Kidney (tissue), 14 donors: ENCODE results near the gene PDE8A. TPM values are rescaled to one million over a fixed set of nuclear protein-coding genes. Genes with fewer than 3 reads are reported as not detected.

ENCODE experiments used
- DNase-seq, 5 donors: peaks; one replicate each; pipeline ENCODE4 v3.0.0-alpha.2; 2013 to 2020
- FAIRE-seq: peaks from 2 replicates; lab custom pipeline; 2012; peaks lifted over from hg19 to GRCh38; lab: Jason Lieb, UNC
- H3K27ac ChIP-seq, 2 donors: one replicate each; pipeline ENCODE4 v1.7.0; 2013; ENCODE audit warnings: low read depth in 2 of 2, low read length in 2 of 2, inconsistent platforms in 1 of 2
- H3K27me3 ChIP-seq: one replicate; pipeline ENCODE4 v1.7.1; 2013; ENCODE audit warnings: low read length, inconsistent platforms; ENCODE audit not compliant: control insufficient read depth, insufficient read depth
- H3K36me3 ChIP-seq, 3 donors: one replicate each; pipeline versions ENCODE4 v1.7.0 to v1.7.1; 2013; ENCODE audit warnings: low read length in 3 of 3, control low read depth in 1 of 3, inconsistent platforms in 1 of 3; ENCODE audit not compliant: insufficient read depth in 3 of 3, control insufficient read depth in 2 of 3
- H3K4me1 ChIP-seq, 3 donors: one replicate each; pipeline versions ENCODE4 v1.7.0 to v1.7.1; 2013; ENCODE audit warnings: low read length in 3 of 3, inconsistent platforms in 1 of 3, low read depth in 1 of 3; ENCODE audit not compliant: control insufficient read depth in 2 of 3, insufficient read depth in 2 of 3
- H3K4me3 ChIP-seq, 3 donors: one replicate each; pipeline versions ENCODE4 v1.7.0 to v1.8.1; 2013; ENCODE audit warnings: low read length in 3 of 3, control low read depth in 1 of 3, inconsistent platforms in 1 of 3
- H3K9ac ChIP-seq, 3 donors: one replicate each; pipeline versions ENCODE4 v1.7.0 to v1.7.1; 2013; ENCODE audit warnings: low read length in 3 of 3, control low read depth in 1 of 3, inconsistent platforms in 1 of 3
- H3K9me3 ChIP-seq, 3 donors: one replicate each; pipeline versions ENCODE4 v1.7.0 to v1.7.1; 2013; ENCODE audit warnings: low read length in 3 of 3, control low read depth in 1 of 3, inconsistent platforms in 1 of 3; ENCODE audit not compliant: control insufficient read depth in 2 of 3, insufficient read depth in 1 of 3
- intact Hi-C: fragments of 100-400 bp; cut with DNase I; formaldehyde crosslinking; loops from one replicate; pipeline ENCODE4 v1.11.1; 2022
- polyA plus RNA-seq: library from polyadenylated mRNA; stranded (reverse); fragments of 350-450 nt; fragmentation: Illumina TruSeq; extraction: RNeasy Lipid Tissue Mini Kit (QIAGEN cat#74804); gene quantifications from one replicate; pipeline ENCODE4 v1.2.3, GENCODE V29; 2014; ENCODE audit warnings: low read depth, low replicate concordance; ENCODE audit not compliant: insufficient read depth
- total RNA-seq: library from RNA; stranded (reverse); fragmentation: NEBNext Ultra II Directional; extraction: Animal tissue kit (Norgen Biotek cat#: 25700); gene quantifications from one replicate; pipeline ENCODE4 v1.2.1, GENCODE V29; 2021
- TF ChIP-seq, protein P1 (sequence below): IDR thresholded peaks from 3 replicates; pipeline ENCODE4 v1.5.1; 2012; ENCODE audit warnings: mild to moderate bottlenecking, moderate library complexity, borderline replicate concordance; ENCODE audit not compliant: insufficient read depth; ENCODE audit errors: extremely low read depth
- donor health status: control.
- donor health status: control.
- donor health status: control.
- donor health status: control.
- donor health status: control.
- donor health status: DM: yes; HTN: yes; CAD: no.
- donor health status: Normal renal cell carcinoma (clear cell type).

Gene PDE8A
- total and polyA plus RNA-seq, 2 donors from 2014 or later = 20.3 to 37.5 TPM

DNA sequence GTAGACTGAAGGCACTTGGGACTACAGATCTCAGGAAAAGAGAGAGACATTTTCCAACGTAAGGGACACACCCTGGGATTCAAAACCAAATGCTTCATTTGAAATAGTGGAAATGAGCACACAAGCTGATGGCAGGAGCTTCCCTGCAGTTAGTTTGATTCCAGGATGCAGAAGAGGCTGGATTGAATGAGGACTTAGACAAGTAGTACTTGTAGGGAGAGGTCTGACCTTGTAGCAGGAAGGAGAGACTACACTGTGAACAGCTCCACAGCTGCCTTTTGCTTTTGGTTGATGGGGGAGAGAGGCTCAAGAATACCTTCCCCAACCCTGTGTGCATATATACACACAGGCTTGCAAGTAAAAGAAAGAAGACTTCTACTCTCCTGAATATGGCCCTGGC, 51.5 kb downstream of the PDE8A start:
- no peak for FAIRE-seq
- Histone ChIP-seq H3K9ac (no peak overlapping the region), H3K4me3 (peak overlapping the region in 1 of 3 donors; percentile 7), H3K27me3 (no peaks in the 10 kb centered on the region), H3K27ac (peak overlapping the region; percentile 38 to 67), H3K4me1 (peaks cover 11 to 37% (median 35%) of the 10 kb centered on the region in 3 donors), H3K9me3 (no peaks in the 10 kb centered on the region), H3K36me3 (no peaks in the 10 kb centered on the region)
- intact Hi-C loops = no loop called here
- TF ChIP-seq, protein P1, sequence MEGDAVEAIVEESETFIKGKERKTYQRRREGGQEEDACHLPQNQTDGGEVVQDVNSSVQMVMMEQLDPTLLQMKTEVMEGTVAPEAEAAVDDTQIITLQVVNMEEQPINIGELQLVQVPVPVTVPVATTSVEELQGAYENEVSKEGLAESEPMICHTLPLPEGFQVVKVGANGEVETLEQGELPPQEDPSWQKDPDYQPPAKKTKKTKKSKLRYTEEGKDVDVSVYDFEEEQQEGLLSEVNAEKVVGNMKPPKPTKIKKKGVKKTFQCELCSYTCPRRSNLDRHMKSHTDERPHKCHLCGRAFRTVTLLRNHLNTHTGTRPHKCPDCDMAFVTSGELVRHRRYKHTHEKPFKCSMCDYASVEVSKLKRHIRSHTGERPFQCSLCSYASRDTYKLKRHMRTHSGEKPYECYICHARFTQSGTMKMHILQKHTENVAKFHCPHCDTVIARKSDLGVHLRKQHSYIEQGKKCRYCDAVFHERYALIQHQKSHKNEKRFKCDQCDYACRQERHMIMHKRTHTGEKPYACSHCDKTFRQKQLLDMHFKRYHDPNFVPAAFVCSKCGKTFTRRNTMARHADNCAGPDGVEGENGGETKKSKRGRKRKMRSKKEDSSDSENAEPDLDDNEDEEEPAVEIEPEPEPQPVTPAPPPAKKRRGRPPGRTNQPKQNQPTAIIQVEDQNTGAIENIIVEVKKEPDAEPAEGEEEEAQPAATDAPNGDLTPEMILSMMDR = no peak
- no peak for DNase-seq

DNA sequence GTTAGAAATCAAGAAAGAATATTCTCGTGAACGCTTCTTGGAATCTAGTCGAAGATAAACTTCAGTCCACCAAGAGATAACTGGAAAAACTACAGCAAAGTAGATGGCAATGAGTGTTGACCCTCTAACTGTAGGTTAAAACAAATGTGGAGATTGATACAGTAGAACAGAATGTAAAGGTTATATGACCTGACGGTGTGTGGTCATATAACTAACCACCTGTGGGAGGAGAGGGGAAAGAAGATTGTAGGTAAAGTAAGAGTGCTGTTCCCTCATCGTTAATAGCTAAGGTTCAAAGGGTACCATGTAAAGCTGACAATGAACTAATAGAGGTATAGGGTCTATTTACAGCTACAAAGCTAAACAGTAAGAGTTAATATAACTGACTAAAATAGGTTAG, 52.6 kb downstream of the PDE8A start:
- TF ChIP-seq, protein P1 = no peak
- FAIRE-seq (no peak), DNase-seq (no peak)
- intact Hi-C loops = no loop called here
- no peak overlapping the region for H3K9ac ChIP-seq
- no peaks in the 10 kb centered on the region for H3K36me3 ChIP-seq
- no peaks in the 10 kb centered on the region for H3K27me3 ChIP-seq
- peak overlapping the region in 1 of 2 donors; percentile 32 for H3K27ac ChIP-seq
- no peak overlapping the region for H3K4me3 ChIP-seq
- H3K9me3 ChIP-seq = no peaks in the 10 kb centered on the region
- H3K4me1 ChIP-seq = peaks cover 11 to 37% (median 32%) of the 10 kb centered on the region in 3 donors

DNA sequence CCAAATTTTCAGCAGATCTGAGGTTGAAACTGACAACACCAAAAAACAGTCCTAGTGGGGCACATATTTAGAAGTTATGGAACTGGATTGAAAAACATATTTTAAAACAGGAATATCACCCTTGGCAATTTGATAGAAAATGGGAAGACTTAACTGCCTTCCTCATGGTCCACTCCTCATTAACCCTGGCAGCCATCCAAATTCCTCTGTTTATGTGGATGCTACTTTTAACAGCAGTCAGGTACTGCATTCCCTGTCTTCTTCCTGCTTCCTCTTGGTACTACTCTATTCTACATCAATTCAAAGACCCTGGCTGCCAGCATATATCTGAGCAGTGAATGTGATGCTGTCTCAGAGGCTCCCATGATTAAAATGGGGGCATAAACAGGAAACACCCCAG, 54.3 kb downstream of the PDE8A start:
- DNase-seq = peak in 1 of 5 donors; percentile 30
- Histone ChIP-seq H3K36me3 (no peaks in the 10 kb centered on the region), H3K4me3 (no peak overlapping the region), H3K27ac (no peak overlapping the region), H3K4me1 (peaks cover 11 to 24% (median 21%) of the 10 kb centered on the region in 3 donors), H3K9me3 (no peaks in the 10 kb centered on the region), H3K9ac (no peak overlapping the region), H3K27me3 (no peaks in the 10 kb centered on the region)
- intact Hi-C loops = no loop called here
- TF ChIP-seq, protein P1 = no peak
- FAIRE-seq = no peak

DNA sequence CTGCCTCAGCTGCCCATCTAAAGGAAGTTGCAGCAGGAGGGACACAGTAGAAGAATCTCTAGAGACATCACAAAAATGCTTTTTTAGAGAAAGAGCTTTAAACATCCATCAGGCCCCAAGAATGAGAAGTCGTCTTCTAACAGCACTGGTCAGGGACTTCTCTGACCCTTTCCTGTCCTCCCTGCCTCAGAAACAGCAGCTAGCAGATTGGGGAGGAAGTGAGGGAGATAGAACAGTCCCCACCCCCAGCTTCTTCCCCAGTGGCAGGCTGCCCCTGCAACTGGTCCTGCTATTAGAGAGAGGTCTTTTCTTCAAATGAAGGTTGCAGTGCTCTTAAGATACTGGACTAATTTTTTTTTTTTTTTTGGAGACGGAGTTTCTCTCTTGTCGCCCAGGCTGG, 55.1 kb downstream of the PDE8A start:
- peak in 1 of 5 donors; percentile 18 for DNase-seq
- no peak overlapping the region for H3K27ac ChIP-seq
- FAIRE-seq = no peak
- no peaks in the 10 kb centered on the region for H3K27me3 ChIP-seq
- H3K9ac ChIP-seq = no peak overlapping the region
- TF ChIP-seq, protein P1 = no peak
- no peaks in the 10 kb centered on the region for H3K9me3 ChIP-seq
- H3K4me3 ChIP-seq = no peak overlapping the region
- peaks cover 6 to 16% (median 14%) of the 10 kb centered on the region in 3 donors for H3K4me1 ChIP-seq
- H3K36me3 ChIP-seq = no peaks in the 10 kb centered on the region
- intact Hi-C loops = no loop called here
